ENCODE results near the gene UTP25.

Gene UTP25

DNA sequence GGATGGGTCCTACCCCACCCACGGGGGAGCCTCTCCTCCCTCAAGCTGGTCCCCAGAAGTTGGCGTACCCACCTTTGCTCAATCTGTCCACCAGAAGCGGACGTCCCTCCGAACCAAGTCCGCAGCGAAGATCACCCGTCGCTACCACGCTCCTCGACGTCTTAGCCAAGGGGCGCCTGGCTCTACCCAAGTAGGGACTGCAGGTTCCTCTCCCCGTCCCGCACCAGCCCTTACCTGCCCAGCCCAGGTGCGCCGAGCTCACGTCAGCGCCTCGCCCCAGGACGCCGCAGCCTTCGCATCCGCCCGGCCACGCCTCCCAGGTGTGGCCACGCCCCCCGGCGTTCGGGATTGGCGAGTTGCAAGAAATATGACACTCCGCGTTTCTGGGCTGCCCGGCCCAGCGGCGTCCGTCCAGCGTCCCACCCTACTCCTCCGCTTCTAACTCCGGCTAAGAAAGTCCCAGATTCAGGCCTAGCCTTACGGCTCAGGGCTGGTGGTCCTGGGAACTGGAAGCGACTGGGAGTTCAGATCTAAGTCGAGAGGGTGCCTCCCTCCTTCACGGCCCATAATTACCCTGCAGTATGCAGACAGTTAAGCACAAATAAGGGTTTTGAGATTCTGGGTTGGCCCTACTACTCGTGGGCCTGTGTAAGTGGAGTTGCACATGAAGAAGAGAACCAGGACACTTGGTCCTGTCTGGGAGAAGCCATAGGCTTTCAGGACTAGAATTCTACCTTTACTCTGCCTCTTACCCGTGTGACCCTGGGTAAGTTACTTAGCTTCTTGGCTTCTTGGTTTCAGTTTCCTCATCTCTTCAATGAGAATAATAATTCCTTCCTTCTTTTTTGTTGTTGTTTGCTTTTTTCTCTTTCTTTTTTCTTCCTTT lies 21.7 kb upstream of the UTP25 start, which contains the start of gene IRF6:
Gene IRF6, minus strand, starts transcription at position 268 of the 886 bp plus-strand sequence. CDS start 4,729 bp downstream, outside the sequence.
- peak; percentile 25 for DNase-seq (ENCODE audit: low read depth)

- no peak for DNase-seq (ENCODE audit: low read depth)
These were observed 20.3 kb upstream of the UTP25 start for GRCh38 chr1:209807509-209807908.

DNA sequence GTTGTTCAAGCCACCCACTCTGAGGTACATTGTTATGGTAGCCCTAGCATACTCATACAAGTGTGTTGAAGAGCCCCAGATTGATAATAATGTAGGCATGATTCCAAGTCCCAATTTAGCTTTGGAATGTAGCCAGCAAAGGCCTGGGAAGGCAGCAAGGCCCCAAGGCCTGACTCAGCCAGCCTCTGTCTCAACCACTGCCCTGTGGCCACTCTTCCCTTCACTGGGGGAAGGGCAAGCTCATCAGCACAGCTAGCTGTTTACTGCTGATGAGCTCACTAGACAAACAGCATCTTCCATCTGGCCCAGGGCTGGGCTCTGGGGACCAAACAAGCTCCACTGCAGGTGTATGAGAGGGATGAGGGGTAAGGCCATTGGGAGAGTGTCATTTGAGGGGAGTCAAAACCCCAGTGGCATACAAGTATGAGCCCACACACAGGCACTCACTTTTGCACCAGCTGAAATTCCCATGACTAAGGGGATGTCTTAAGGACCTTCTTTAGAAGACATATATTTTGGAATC lies 19.7 kb upstream of the UTP25 start:
- peak; percentile 91 for DNase-seq (ENCODE audit: low read depth)

- no peak for DNase-seq (ENCODE audit: low read depth)
These were observed 18.2 kb upstream of the UTP25 start for GRCh38 chr1:209809611-209810010.

GRCh38 chr1:209810783-209811182 lies 17.0 kb upstream of the UTP25 start:
- DNase-seq (ENCODE audit: low read depth), result no peak

- DNase-seq (ENCODE audit: low read depth), result no peak
These were observed 13.9 kb upstream of the UTP25 start for GRCh38 chr1:209813902-209814301.

DNA sequence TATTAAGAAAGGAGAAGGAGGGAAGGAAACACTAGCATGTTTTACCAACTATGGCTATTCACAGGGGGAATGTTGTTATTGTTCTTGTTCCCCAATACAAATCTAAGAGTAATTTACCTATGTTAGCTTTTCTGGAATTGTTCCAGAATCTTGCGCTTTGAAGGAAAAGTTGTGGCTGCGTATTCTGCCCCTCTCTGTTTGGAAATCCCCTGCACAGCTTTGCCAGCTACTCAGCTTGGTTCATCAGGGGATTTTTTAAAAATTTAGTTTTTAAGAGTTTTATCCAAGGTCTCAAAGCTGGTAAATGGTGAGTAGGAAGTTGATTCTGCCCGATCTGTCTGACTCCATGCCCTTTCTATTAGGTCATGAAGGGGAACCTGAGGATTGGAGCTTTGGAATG lies 12.3 kb upstream of the UTP25 start:
- DNase-seq (ENCODE audit: low read depth), result no peak

- DNase-seq (ENCODE audit: low read depth), result no peak
These were observed 11.8 kb upstream of the UTP25 start for GRCh38 chr1:209815931-209816341.

DNA sequence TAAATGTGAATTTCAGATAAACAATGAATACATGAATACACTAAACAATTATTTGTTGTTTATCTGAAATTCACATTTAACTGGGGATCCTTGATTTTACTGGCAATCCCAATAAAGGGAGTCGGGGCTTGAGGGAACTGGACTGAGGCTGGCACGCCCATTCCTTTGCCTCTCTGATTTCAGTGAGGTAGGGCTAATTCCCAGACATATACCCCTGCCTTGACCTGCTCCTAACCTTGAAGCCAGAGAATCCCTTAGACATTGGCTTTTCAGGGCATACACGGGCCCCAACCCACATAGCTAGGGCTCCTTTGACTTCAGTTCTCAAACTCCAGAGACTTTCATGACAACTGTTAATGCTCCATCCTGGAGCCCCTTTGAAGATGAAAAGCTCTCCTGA lies 10.8 kb upstream of the UTP25 start:
- no peak for DNase-seq (ENCODE audit: low read depth)

DNA sequence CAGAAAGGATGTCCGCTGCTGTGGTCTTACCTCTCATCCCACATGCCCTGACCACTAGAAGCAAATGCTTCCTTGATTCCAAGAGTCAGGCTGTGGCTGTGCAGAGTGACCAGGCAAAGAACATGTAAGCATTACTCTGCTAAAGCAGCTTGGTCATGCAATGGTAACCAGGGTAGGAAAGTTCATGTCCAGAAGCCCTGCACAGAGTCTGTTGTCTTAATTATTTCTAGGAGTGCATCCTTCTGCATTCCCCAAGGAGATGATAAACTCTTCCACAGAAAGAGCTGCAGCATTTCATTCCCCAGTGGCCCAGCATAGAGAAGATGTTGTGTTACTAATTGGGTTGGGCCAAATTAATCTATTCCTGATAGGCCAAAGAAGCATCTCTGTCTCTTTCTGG lies 10.1 kb upstream of the UTP25 start:
- DNase-seq (ENCODE audit: low read depth), result no peak

- no peak for DNase-seq (ENCODE audit: low read depth)
These were observed 8.7 kb upstream of the UTP25 start for GRCh38 chr1:209819058-209819457.

DNA sequence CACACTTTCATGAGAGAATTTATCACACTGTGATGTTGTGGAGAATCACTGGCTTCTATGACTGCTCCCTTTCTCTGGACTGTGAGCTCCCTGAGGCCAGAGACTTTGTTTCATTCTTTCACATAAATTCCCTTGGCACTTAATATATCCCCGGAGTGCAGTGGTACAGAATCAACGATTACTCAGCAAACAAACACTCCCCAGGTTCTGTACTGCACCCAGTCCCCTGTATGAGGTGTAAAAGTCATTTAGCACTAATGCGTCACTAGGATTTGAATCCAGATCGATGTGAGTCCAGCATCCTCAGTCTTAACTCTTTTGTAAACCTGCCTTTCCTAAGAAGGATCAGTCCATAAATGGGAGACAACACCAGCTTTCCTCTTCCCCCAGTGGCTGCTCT lies 6.8 kb upstream of the UTP25 start:
- no peak for DNase-seq (ENCODE audit: low read depth)

- DNase-seq (ENCODE audit: low read depth), result no peak
These were observed 5.1 kb upstream of the UTP25 start for GRCh38 chr1:209822706-209823105.

DNA sequence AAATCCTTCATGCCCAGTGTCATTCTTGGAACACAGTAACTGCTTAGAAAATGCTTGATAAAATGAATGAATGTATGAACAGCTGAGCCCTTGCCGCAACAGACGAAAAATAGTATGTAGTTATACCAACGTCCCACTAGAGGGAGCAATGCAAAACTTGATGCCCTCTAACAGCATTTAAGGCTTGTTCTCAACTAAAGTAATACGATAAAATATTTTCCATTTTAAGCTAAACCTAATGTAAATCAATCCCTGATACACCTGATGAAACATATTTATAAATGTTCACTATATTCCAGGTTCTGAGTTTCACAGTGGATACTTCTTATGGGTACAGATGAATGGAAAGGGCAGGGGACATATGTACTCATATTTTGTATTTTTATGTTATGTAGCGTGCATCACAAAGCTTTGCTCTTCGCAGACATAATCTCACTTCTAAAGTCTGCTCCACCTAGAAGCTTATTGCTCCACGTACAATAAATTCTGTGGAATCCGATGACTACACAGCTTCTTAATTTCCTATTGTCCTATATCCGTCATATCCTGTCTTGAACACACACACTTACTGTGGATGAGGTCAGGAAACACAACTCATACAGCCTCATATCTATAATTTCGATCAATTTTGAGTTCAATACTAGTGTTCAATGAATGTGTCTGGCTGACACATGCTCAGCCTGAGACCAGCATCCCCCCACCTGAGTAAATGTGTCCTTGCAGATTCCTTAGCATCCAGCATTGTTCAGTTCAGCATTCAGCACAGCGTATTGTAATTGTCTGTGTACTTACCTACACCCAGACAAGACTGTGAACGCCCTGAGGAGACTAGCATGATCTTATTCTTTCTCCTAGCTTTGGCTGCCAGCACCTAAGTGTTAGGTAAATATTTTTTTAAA lies 4.4 kb upstream of the UTP25 start:
- DNase-seq (ENCODE audit: low read depth), result peak; percentile 52

GRCh38 chr1:209825591-209826434 lies 2.0 kb upstream of the UTP25 start:
- no peak for DNase-seq (ENCODE audit: low read depth)

DNA sequence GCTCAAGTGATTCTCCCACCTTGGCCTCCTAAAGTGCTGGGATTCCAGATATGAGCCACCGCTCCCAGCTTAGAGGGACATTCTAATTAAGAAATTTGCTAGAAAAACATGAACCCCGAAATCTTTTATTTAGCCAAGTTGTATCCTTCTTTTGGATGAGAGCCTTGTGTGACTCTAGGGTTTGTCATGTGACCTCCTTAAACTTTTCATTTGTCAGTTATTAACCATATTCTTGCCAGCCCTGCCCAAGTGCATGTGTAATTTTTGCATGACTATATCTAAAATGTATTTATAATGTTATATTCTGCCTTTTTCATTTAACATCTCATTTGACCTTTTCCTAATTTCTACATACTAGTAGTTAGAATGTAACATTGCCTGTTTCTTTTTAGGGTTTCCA lies 1.9 kb downstream of the UTP25 start:
- DNase-seq (ENCODE audit: low read depth), result no peak

GRCh38 chr1:209830722-209831121 lies 3.0 kb downstream of the UTP25 start:
- no peak for DNase-seq (ENCODE audit: low read depth)

DNA sequence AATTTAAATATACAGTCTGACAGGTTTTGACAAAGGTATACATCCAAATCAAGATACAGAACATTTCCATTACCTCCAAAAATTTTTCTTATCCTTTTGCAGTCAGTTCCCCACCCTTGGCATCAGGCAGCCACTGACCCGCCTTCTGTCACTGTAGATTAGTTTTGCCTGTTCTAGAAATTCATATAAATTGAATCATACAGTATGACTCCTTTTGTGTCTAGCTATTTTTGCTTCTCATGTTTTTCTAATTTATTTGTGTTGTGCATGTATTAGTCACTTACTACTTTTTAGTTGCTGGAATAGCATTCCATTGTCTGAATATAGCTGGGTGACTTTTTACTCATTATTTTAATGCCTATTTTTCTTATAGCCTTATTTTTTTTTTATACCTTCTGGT lies 3.8 kb downstream of the UTP25 start:
- DNase-seq (ENCODE audit: low read depth), result no peak

DNA sequence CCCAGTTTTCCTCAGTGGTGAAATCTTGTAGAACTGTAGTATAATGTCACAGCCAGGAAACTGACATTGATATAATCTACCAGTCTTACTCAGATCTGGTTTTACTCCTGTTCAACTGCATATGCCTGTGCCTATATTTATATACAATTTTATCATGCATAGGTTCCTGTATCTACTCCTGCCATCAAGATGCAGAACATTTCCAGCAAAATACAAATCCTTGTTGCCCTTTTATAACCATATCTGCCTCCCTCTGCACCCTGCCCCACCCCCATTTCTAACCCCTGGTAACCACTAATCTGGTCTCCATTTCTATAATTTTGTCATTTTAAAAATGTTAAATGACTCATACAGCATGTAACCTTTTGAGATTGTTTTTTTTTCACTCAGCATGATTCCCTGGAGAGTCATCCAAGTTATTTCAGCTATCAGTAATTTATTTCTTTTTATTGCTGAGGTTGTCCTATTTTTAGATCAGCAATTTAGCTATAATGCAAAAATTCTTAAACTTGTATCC lies 8.1 kb downstream of the UTP25 start:
- DNase-seq (ENCODE audit: low read depth), result peak; percentile 68

DNA sequence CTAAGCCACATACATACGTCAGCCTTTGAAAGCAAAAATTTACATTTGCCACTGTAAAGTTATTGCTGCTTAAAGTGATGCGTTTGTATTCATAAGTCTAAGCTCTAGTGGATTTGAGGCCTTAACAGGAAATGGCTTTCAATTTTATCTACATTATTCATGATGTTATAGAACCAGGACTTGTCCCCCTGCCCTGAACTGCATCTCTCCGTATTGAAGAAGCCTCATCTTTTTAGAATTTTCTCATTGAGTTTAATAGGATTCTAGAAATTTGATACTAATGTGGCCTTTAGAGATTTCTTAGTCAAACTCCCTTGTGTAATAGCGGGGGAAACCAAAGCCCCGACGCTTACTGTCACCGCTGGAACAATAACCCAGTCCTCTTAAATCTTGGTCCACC lies 9.9 kb downstream of the UTP25 start:
- no peak for DNase-seq (ENCODE audit: low read depth)

DNA sequence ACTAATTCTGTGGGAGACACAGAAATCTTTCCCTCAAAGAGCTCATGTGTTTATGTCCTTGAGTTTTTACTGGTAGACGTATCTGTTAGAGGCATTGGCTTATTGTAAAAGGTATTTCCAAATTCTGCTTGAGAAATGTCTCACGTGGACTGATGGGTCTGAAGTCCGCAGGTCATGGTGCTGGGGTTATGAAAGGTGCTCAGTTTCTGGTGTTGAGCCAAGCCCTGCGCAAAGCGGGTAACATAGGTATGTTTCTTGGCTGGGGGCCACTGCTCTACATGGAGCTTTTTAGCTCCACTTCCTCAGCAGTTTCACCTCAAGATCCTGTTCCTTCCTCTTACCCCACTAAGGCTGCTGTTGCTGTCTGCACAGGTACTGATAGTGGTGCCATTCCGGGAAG lies 10.8 kb downstream of the UTP25 start:
- DNase-seq (ENCODE audit: low read depth), result no peak
